Prostate gland (tissue), 2 donors: Measurements from ENCODE around the gene CMSS1. TPM values are rescaled to one million over a fixed set of nuclear protein-coding genes. Genes with fewer than 3 reads are reported as not detected.

Source experiments
- DNase-seq: peaks from one replicate; pipeline ENCODE4 v3.0.0-alpha.2; 2019; ENCODE audit warnings: low spot score
- H3K27ac ChIP-seq, 2 donors: fragments of 200-600 bp; sonication (generic); 2 replicates each; pipeline ENCODE4 v1.5.1; 2017 to 2019
- H3K27me3 ChIP-seq: fragments of 200-600 bp; sonication (generic); replicated peaks from 2 replicates; pipeline ENCODE4 v1.5.1; 2019; ENCODE audit not compliant: insufficient read depth
- H3K36me3 ChIP-seq, 2 donors: fragments of 200-600 bp; sonication (generic); 1 replicate in 1 of 2; 2 replicates in 1 of 2; pipeline versions ENCODE4 v1.5.1 to v1.8.1; 2017 to 2019
- H3K4me1 ChIP-seq: fragments of 200-600 bp; sonication (generic); replicated peaks from 2 replicates; pipeline ENCODE4 v1.5.1; 2019
- H3K4me3 ChIP-seq, 2 donors: fragments of 200-600 bp; sonication (generic); 2 replicates each; pipeline ENCODE4 v1.5.1; 2017 to 2019
- H3K9me3 ChIP-seq: fragments of 200-600 bp; sonication (generic); 2 replicates; pipeline ENCODE4 v1.5.1; 2017
- POLR2A ChIP-seq: fragments of 450-650 bp; IDR thresholded peaks from one replicate; pipeline ENCODE4 v1.6.1; 2016; ENCODE audit warnings: antibody characterized with exemption, mild to moderate bottlenecking
- POLR2AphosphoS5 ChIP-seq: sonication (generic); formaldehyde crosslinking; IDR thresholded peaks from one replicate; pipeline ENCODE4 v1.6.1; 2017; ENCODE audit warnings: antibody characterized with exemption
- WGBS: methylation state at CpG from one replicate; pipeline ENCODE4 v1.1.5; 2018; 5-methylcytosine and 5-hydroxymethylcytosine counted together
- intact Hi-C: fragments of 100-400 bp; cut with DNase I; formaldehyde crosslinking; loops from one replicate; pipeline ENCODE4 v1.14.2; 2022
- total RNA-seq, 2 donors: library from RNA; depleted of rRNA; stranded (reverse); fragments of >200 nt; gene quantifications; one replicate each; pipeline ENCODE4 v1.1.0, GENCODE V29; 2016
- TF ChIP-seq, protein P1 (sequence below), 4 experiments: fragments of 200-600 bp in 2 of 4; fragments of 450-650 bp in 2 of 4; sonication (generic) in 2 of 4; IDR thresholded peaks; 1 replicate in 3 of 4; 2 replicates in 1 of 4; pipeline ENCODE4 v1.5.1; 2016 to 2019; ENCODE audit warnings: antibody characterized with exemption in 4 of 4, mild to moderate bottlenecking in 2 of 4, moderate library complexity in 2 of 4

The CMSS1 gene
- total RNA-seq, 2 donors from 2014 or later: 10.2 to 13.6 TPM

- no peaks in the 10 kb centered on the region for H3K36me3 ChIP-seq
- intact Hi-C loops: no loop called here
Observed at GRCh38 chr3:100205171-100205570, 387.5 kb downstream of the CMSS1 start.

GRCh38 chr3:100206687-100207086 is 389.0 kb downstream of the CMSS1 start:
- no peak for DNase-seq
- intact Hi-C loops: no loop called here
- Histone ChIP-seq H3K9me3 (no peaks in the 10 kb centered on the region), H3K4me1 (no peaks in the 10 kb centered on the region), H3K27me3 (no peaks in the 10 kb centered on the region), H3K36me3 (no peaks in the 10 kb centered on the region), H3K27ac (no peak overlapping the region), H3K4me3 (no peak overlapping the region)
- TF ChIP-seq POLR2AphosphoS5 (no peak), POLR2A (no peak)
- TF ChIP-seq, protein P1, sequence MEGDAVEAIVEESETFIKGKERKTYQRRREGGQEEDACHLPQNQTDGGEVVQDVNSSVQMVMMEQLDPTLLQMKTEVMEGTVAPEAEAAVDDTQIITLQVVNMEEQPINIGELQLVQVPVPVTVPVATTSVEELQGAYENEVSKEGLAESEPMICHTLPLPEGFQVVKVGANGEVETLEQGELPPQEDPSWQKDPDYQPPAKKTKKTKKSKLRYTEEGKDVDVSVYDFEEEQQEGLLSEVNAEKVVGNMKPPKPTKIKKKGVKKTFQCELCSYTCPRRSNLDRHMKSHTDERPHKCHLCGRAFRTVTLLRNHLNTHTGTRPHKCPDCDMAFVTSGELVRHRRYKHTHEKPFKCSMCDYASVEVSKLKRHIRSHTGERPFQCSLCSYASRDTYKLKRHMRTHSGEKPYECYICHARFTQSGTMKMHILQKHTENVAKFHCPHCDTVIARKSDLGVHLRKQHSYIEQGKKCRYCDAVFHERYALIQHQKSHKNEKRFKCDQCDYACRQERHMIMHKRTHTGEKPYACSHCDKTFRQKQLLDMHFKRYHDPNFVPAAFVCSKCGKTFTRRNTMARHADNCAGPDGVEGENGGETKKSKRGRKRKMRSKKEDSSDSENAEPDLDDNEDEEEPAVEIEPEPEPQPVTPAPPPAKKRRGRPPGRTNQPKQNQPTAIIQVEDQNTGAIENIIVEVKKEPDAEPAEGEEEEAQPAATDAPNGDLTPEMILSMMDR (IDR thresholded peaks at IDR 0.05): no peak
- 85% methylated on average over 1 of the region's 1 CpG for WGBS

More at GRCh38 chr3:100205171-100205570, 387.5 kb downstream of the CMSS1 start:
- TF ChIP-seq POLR2AphosphoS5 (no peak), POLR2A (no peak)
- TF ChIP-seq, protein P1 (IDR thresholded peaks at IDR 0.05): no peak
- Histone ChIP-seq H3K27ac (no peak overlapping the region), H3K9me3 (no peaks in the 10 kb centered on the region), H3K4me1 (no peaks in the 10 kb centered on the region), H3K4me3 (no peak overlapping the region), H3K27me3 (no peaks in the 10 kb centered on the region)
- 67% methylated on average over 2 of the region's 2 CpGs for WGBS
- DNase-seq: no peak

GRCh38 chr3:100207886-100208285 is 390.2 kb downstream of the CMSS1 start:
- Histone ChIP-seq H3K4me1 (no peaks in the 10 kb centered on the region), H3K36me3 (no peaks in the 10 kb centered on the region), H3K4me3 (no peak overlapping the region), H3K27ac (no peak overlapping the region), H3K27me3 (no peaks in the 10 kb centered on the region), H3K9me3 (no peaks in the 10 kb centered on the region)
- no peak for DNase-seq
- intact Hi-C loops: no loop called here
- WGBS: 92% methylated on average over 3 of the region's 3 CpGs
- TF ChIP-seq POLR2A: no peak
- TF ChIP-seq, protein P1 (IDR thresholded peaks at IDR 0.05): no peak
- TF ChIP-seq POLR2AphosphoS5: no peak

GRCh38 chr3:100209169-100209568 is 391.5 kb downstream of the CMSS1 start:
- WGBS: 93% methylated on average over 2 of the region's 2 CpGs
- Histone ChIP-seq H3K4me3 (no peak overlapping the region), H3K4me1 (no peaks in the 10 kb centered on the region), H3K36me3 (no peaks in the 10 kb centered on the region), H3K9me3 (no peaks in the 10 kb centered on the region), H3K27me3 (no peaks in the 10 kb centered on the region), H3K27ac (no peak overlapping the region)
- no peak for TF ChIP-seq POLR2A
- TF ChIP-seq, protein P1 (IDR thresholded peaks at IDR 0.05): no peak
- no peak for TF ChIP-seq POLR2AphosphoS5
- no peak for DNase-seq
- intact Hi-C loops: no loop called here

DNA sequence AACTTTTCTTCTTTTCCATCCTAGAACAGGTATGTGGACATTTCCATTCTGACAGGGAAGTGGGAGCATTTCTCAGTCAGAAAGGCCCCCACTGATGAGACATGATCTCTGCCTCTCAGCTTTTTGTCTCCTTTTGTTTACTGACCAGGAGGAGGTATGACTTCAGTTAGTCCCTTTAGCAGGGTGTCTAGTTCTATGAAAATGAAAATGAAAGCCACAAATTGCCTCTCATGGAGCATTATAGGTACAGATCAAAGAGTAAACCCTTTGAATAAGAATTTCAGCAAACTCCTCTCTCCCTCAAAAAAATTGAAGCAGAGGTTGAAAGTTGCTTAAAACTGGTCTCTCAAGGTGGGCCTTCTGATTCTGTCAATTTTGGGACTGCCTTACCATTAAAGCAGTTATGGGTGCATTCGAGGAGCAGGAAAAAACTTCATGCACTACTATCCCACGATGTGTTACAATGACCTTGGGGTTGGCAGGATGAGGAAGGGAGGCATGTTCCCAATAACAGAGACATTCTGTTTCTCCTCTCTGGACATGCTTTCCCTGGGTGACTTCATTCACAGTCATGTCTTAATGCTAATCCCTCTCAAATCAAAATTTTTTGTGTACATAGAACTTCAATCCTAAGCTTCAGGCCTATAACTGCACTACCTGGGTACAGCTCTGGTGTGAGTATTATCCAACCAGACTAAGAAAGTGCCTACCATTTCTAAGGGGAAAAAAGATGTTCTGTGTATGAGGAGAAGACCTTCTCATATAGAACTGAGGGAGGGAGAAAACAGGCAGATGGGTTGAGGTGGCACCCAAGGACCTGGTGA is 392.5 kb downstream of the CMSS1 start:
- Histone ChIP-seq H3K9me3 (no peaks in the 10 kb centered on the region), H3K4me3 (no peak overlapping the region), H3K4me1 (no peaks in the 10 kb centered on the region), H3K27me3 (no peaks in the 10 kb centered on the region), H3K27ac (peak overlapping the region in 1 of 2 donors; percentile 18), H3K36me3 (no peaks in the 10 kb centered on the region)
- intact Hi-C loops: no loop called here
- TF ChIP-seq, protein P1 (IDR thresholded peaks at IDR 0.05): no peak
- TF ChIP-seq POLR2A: no peak
- no peak for TF ChIP-seq POLR2AphosphoS5
- WGBS: 64% methylated on average over 2 of the region's 2 CpGs
- no peak for DNase-seq
